H9 (cell line): ENCODE measurements around the gene DLG2. TPM values are rescaled to one million over a fixed set of nuclear protein-coding genes. Genes with fewer than 3 reads are reported as not detected.

Experiments
- DNase-seq: peaks from one replicate; pipeline ENCODE4 v3.0.0-alpha.2; 2017
- H2AFZ ChIP-seq: one replicate; pipeline ENCODE4 v1.6.1; 2013; ENCODE audit warnings: mild to moderate bottlenecking, low read length, control low read depth, moderate library complexity
- H2AK5ac ChIP-seq: 2 replicates; pipeline ENCODE4 v1.6.1; 2013; ENCODE audit warnings: low read length, control low read depth, mixed read lengths; ENCODE audit not compliant: insufficient read length
- H2BK120ac ChIP-seq: one replicate; pipeline ENCODE4 v1.6.1; 2013; ENCODE audit warnings: low read depth, mild to moderate bottlenecking, low read length, control low read depth, inconsistent platforms; ENCODE audit not compliant: poor library complexity, severe bottlenecking
- H2BK12ac ChIP-seq: 2 replicates; pipeline ENCODE4 v1.6.1; 2013; ENCODE audit warnings: low read length, control low read depth, mixed read lengths, low read depth; ENCODE audit not compliant: insufficient read length
- H2BK15ac ChIP-seq: 2 replicates; pipeline ENCODE4 v1.6.1; 2013; ENCODE audit warnings: low read depth, low read length, control low read depth
- H2BK20ac ChIP-seq: one replicate; pipeline ENCODE4 v1.6.1; 2013; ENCODE audit warnings: low read depth, mild to moderate bottlenecking, low read length, control low read depth, inconsistent platforms; ENCODE audit not compliant: poor library complexity, severe bottlenecking
- H2BK5ac ChIP-seq: 2 replicates; pipeline ENCODE4 v1.6.1; 2013; ENCODE audit warnings: low read length, control low read depth, mixed read lengths; ENCODE audit not compliant: insufficient read length
- H3K14ac ChIP-seq: 2 replicates; pipeline ENCODE4 v1.6.1; 2013; ENCODE audit warnings: low read length, control low read depth; ENCODE audit not compliant: insufficient read depth
- H3K18ac ChIP-seq: 2 replicates; pipeline ENCODE4 v1.6.1; 2013; ENCODE audit warnings: low read depth, mild to moderate bottlenecking, mixed read lengths, low read length, control low read depth; ENCODE audit not compliant: insufficient read length
- H3K23ac ChIP-seq: 2 replicates; pipeline ENCODE4 v1.6.1; 2013; ENCODE audit warnings: low read length, control low read depth, mixed read lengths, low read depth; ENCODE audit not compliant: insufficient read length
- H3K23me2 ChIP-seq: 2 replicates; pipeline ENCODE4 v1.6.1; 2013; ENCODE audit warnings: low read depth, mild to moderate bottlenecking, mixed read lengths, low read length, control low read depth; ENCODE audit not compliant: insufficient read length, poor library complexity, severe bottlenecking
- H3K27ac ChIP-seq: 2 replicates; pipeline ENCODE4 v1.5.1; 2013; ENCODE audit warnings: low read length, control low read depth, mixed read lengths, low read depth; ENCODE audit not compliant: insufficient read length
- H3K27me3 ChIP-seq: 2 replicates; pipeline ENCODE4 v1.6.1; 2013; ENCODE audit warnings: low read length, control low read depth, inconsistent platforms; ENCODE audit not compliant: insufficient read depth
- H3K4ac ChIP-seq: 2 replicates; pipeline ENCODE4 v1.6.1; 2013; ENCODE audit warnings: low read depth, mild to moderate bottlenecking, control low read depth, inconsistent platforms, low read length, moderate library complexity
- H3K4me1 ChIP-seq: 2 replicates; pipeline ENCODE4 v1.6.1; 2013; ENCODE audit warnings: low read length, control low read depth, inconsistent platforms; ENCODE audit not compliant: insufficient read depth
- H3K4me2 ChIP-seq: 2 replicates; pipeline ENCODE4 v1.6.1; 2013; ENCODE audit warnings: low read length, control low read depth, mixed read lengths; ENCODE audit not compliant: insufficient read length, insufficient read depth
- H3K56ac ChIP-seq: 2 replicates; pipeline ENCODE4 v1.6.1; 2013; ENCODE audit warnings: low read depth, mild to moderate bottlenecking, mixed read lengths, low read length, control low read depth; ENCODE audit not compliant: insufficient read length
- H3K79me1 ChIP-seq: 2 replicates; pipeline ENCODE4 v1.6.1; 2013; ENCODE audit warnings: low read depth, mild to moderate bottlenecking, moderate library complexity, low read length, control low read depth, inconsistent platforms; ENCODE audit not compliant: insufficient read depth, poor library complexity, severe bottlenecking
- H3K79me2 ChIP-seq: 2 replicates; pipeline ENCODE4 v1.6.1; 2013; ENCODE audit warnings: low read length, control low read depth, inconsistent platforms; ENCODE audit not compliant: insufficient read depth
- H3K9ac ChIP-seq: 2 replicates; pipeline ENCODE4 v1.6.1; 2013; ENCODE audit warnings: low read length, control low read depth, mixed read lengths; ENCODE audit not compliant: insufficient read length; ENCODE audit errors: extremely low read depth
- H3K9me3 ChIP-seq: one replicate; pipeline ENCODE4 v1.6.1; 2013; ENCODE audit warnings: low read depth, low read length, inconsistent platforms; ENCODE audit not compliant: control insufficient read depth
- H3T11ph ChIP-seq: one replicate; pipeline ENCODE4 v1.6.1; 2013; ENCODE audit warnings: mild to moderate bottlenecking, low read length, control low read depth, inconsistent platforms
- H4K20me1 ChIP-seq: one replicate; pipeline ENCODE4 v1.6.1; 2013; ENCODE audit not compliant: control insufficient read depth, insufficient read length, insufficient read depth
- H4K5ac ChIP-seq: 2 replicates; pipeline ENCODE4 v1.6.1; 2013; ENCODE audit warnings: low read depth, mild to moderate bottlenecking, mixed read lengths, low read length, control low read depth; ENCODE audit not compliant: insufficient read length
- H4K8ac ChIP-seq: replicated peaks from 2 replicates; pipeline ENCODE4 v1.6.1; 2013; ENCODE audit warnings: low read length, control low read depth, mixed read lengths, low read depth; ENCODE audit not compliant: insufficient read length
- H4K91ac ChIP-seq: 2 replicates; pipeline ENCODE4 v1.6.1; 2013; ENCODE audit warnings: low read depth, mild to moderate bottlenecking, moderate library complexity, mixed read lengths, low read length, control low read depth; ENCODE audit not compliant: insufficient read length
- H3K27ac Mint-ChIP-seq, 3 experiments: 2 replicates in 2 of 3; 3 replicates in 1 of 3; pipeline ENCODE4 v1.8.0; 2020 to 2021; ENCODE audit warnings: mixed read lengths in 3 of 3, mild to moderate bottlenecking in 1 of 3, moderate library complexity in 1 of 3
- H3K27me3 Mint-ChIP-seq: 2 replicates; pipeline ENCODE4 v1.8.0; 2021; ENCODE audit warnings: low read depth, mild to moderate bottlenecking, moderate library complexity, mixed read lengths
- H3K36me3 Mint-ChIP-seq, 3 experiments: 2 replicates in 2 of 3; 3 replicates in 1 of 3; pipeline ENCODE4 v1.8.0; 2020 to 2021; ENCODE audit warnings: low read depth in 3 of 3, mixed read lengths in 3 of 3; ENCODE audit not compliant: insufficient read depth in 1 of 3
- H3K4me1 Mint-ChIP-seq, 2 experiments: 2 replicates each; pipeline ENCODE4 v1.8.0; 2020; ENCODE audit warnings: mixed read lengths in 2 of 2
- H3K4me3 Mint-ChIP-seq, 2 experiments: 2 replicates in 1 of 2; 3 replicates in 1 of 2; pipeline ENCODE4 v1.8.0; 2020 to 2021; ENCODE audit warnings: mild to moderate bottlenecking in 2 of 2, mixed read lengths in 2 of 2, moderate library complexity in 1 of 2
- H3K9me3 Mint-ChIP-seq, 2 experiments: 2 replicates in 1 of 2; 3 replicates in 1 of 2; pipeline ENCODE4 v1.8.0; 2020; ENCODE audit warnings: mild to moderate bottlenecking in 2 of 2, mixed read lengths in 2 of 2, moderate library complexity in 1 of 2
- CTCF ChIP-seq: fragments of 200-600 bp; sonication (generic); conservative IDR thresholded peaks from 3 replicates; pipeline ENCODE4 v1.8.0; 2021; ENCODE audit warnings: antibody characterized with exemption, mild to moderate bottlenecking
- WGBS: extraction: QIAGEN DNeasy Blood & Tissue Kit; methylation state at CpG from one replicate; pipeline ENCODE4 v1.1.7; 2013; ENCODE audit warnings: missing lambda C conversion rate, low lambda C conversion rate, mixed read lengths; ENCODE audit not compliant: insufficient read length; ENCODE audit errors: extremely low coverage; 5-methylcytosine and 5-hydroxymethylcytosine counted together
- total RNA-seq: library from RNA; stranded (reverse); gene quantifications from 2 replicates; pipeline ENCODE4 v1.2.1, GENCODE V29; 2021

Gene DLG2
- total RNA-seq, 1 experiment from 2014 or later, result 8.0 TPM

- Histone ChIP-seq H3K56ac (no peak overlapping the region), H3K18ac (no peak overlapping the region), H3K14ac (no peak overlapping the region), H4K8ac (no peak overlapping the region), H4K91ac (no peak overlapping the region), H2AK5ac (no peak overlapping the region), H3K4me2 (no peak overlapping the region), H3K23ac (no peak overlapping the region), H3K79me1 (no peaks in the 10 kb centered on the region), H3K79me2 (no peaks in the 10 kb centered on the region), H2AFZ (no peak overlapping the region), H3K27ac (no peak overlapping the region), H2BK20ac (no peak overlapping the region), H2BK12ac (no peak overlapping the region), H2BK120ac (no peak overlapping the region), H2BK5ac (no peak overlapping the region), H3T11ph (no peak overlapping the region), H3K9me3 (no peaks in the 10 kb centered on the region), H4K20me1 (no peaks in the 10 kb centered on the region), H3K4ac (no peak overlapping the region), H3K9ac (no peak overlapping the region), H3K4me1 (no peaks in the 10 kb centered on the region), H3K27me3 (no peaks in the 10 kb centered on the region), H2BK15ac (no peak overlapping the region), H4K5ac (no peak overlapping the region), H3K23me2 (no peaks in the 10 kb centered on the region)
- no peaks in the 10 kb centered on the region for H3K27me3 Mint-ChIP-seq
- no peak for DNase-seq
- TF ChIP-seq CTCF, result no peak
- no peaks in the 10 kb centered on the region for H3K36me3 Mint-ChIP-seq
- H3K9me3 Mint-ChIP-seq, result no peaks in the 10 kb centered on the region
- H3K4me3 Mint-ChIP-seq, result no peak overlapping the region
- WGBS, result no CpG with 5 or more reads among the region's 2 CpGs
- H3K27ac Mint-ChIP-seq, result no peak overlapping the region
- peaks cover 3 to 15% of the 10 kb centered on the region in 2 experiments; a peak in 3 of 4 replicates for H3K4me1 Mint-ChIP-seq
These were observed 945.7 kb downstream of the DLG2 start for GRCh38 chr11:84681456-84681855.
